SH-SY5Y (cell line): ENCODE data around the gene FUOM.

Experiments used
- GATA2 ChIP-seq: IDR thresholded peaks from 2 replicates; pipeline ENCODE4 v1.6.1; 2011; ENCODE audit warnings: mild to moderate bottlenecking, low read depth, low read length
- GATA3 ChIP-seq: IDR thresholded peaks from 2 replicates; pipeline ENCODE4 v1.6.1; 2011; ENCODE audit warnings: low read depth, mild to moderate bottlenecking, low read length, moderate library complexity

DNA sequence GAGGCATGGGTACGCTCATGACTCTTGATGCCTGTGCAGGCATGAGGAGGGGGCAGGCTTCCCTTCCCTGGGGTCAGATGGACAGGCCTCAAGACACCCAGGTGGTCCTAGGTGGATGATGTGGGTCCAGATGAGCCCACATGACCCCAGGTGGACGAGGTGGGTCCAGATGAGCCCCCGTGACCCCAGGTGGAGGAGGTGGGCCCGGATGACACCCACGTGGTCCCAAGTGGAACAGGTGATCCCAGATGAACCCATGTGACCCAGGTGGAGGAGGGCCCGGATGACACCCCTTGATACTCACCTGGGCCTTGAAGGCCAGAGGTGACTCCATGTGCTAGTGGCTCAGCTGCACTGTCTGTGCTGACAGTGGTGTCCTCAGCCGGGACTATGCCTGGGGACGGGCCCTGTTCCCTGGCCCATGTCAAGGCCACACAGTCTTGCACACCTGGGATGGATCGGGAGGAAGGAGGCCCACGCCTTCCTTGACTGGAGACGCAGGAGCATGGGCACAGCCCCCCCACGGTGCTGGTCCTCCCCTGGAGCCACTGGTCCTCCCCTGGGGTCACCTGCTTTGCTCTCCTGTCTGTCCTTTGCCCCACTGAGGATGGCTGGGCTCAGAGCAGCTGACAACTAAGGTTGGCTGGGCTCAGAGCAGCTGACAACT lies 7.4 kb downstream of the FUOM start:
- TF ChIP-seq GATA3 (no peak), GATA2 (no peak)
